Tibial nerve (tissue), 4 donors: ENCODE data around the gene LDLRAP1. TPM values are rescaled to one million over a fixed set of nuclear protein-coding genes. Genes with fewer than 3 reads are reported as not detected.
"Not testable (repeated sequence)": the region's sequence is repeated elsewhere in the genome, so short reads cannot be mapped to it uniquely, and the experiment has no call there.

Source experiments
- DNase-seq, 2 donors: peaks; one replicate each; pipeline ENCODE4 v3.0.0-alpha.2; 2019; ENCODE audit warnings: low spot score in 2 of 2
- H3K27ac ChIP-seq, 4 donors: fragments of 200-600 bp; sonication (generic) in 3 of 4; one replicate each; pipeline ENCODE4 v1.5.1; 2017 to 2019; ENCODE audit warnings: mild to moderate bottlenecking in 1 of 4
- H3K27me3 ChIP-seq, 2 donors: fragments of 200-600 bp; sonication (generic) in 1 of 2; one replicate each; pipeline versions ENCODE4 v1.5.1 to v1.6.0; 2017 to 2019
- H3K36me3 ChIP-seq, 3 donors: fragments of 200-600 bp; sonication (generic); one replicate each; pipeline ENCODE4 v1.5.1; 2018 to 2019
- H3K4me1 ChIP-seq, 4 donors: fragments of 200-600 bp; sonication (generic) in 3 of 4; one replicate each; pipeline ENCODE4 v1.5.1; 2017 to 2019
- H3K4me3 ChIP-seq, 4 donors: fragments of 200-600 bp; sonication (generic) in 3 of 4; one replicate each; pipeline ENCODE4 v1.5.1; 2017 to 2019; ENCODE audit warnings: mild to moderate bottlenecking in 1 of 4, moderate library complexity in 1 of 4
- H3K9me3 ChIP-seq, 4 donors: fragments of 200-600 bp; sonication (generic) in 3 of 4; one replicate each; pipeline ENCODE4 v1.5.1; 2017 to 2019
- CTCF ChIP-seq, 5 experiments: fragments of 200-600 bp in 3 of 5; fragments of 450-650 bp in 2 of 5; sonication (generic) in 3 of 5; IDR thresholded peaks; one replicate each; pipeline ENCODE4 v1.5.1; 2016 to 2019; ENCODE audit warnings: antibody characterized with exemption in 5 of 5, mild to moderate bottlenecking in 3 of 5, moderate library complexity in 2 of 5
- EP300 ChIP-seq, 2 donors: sonication (generic); formaldehyde crosslinking; IDR thresholded peaks; one replicate each; pipeline ENCODE4 v1.6.1; 2017; ENCODE audit warnings: antibody characterized with exemption in 2 of 2, mild to moderate bottlenecking in 1 of 2
- POLR2A ChIP-seq, 2 donors: fragments of 450-650 bp; IDR thresholded peaks; one replicate each; pipeline ENCODE4 v1.6.1; 2017; ENCODE audit warnings: antibody characterized with exemption in 2 of 2, mild to moderate bottlenecking in 2 of 2, moderate library complexity in 2 of 2
- WGBS, 2 donors: methylation state at CpG; one replicate each; pipeline ENCODE4 v1.1.5; 2018; 5-methylcytosine and 5-hydroxymethylcytosine counted together
- total RNA-seq, 4 donors: library from RNA; depleted of rRNA; stranded (reverse); fragments of >200 nt; gene quantifications; one replicate each; pipeline ENCODE4 v1.1.0, GENCODE V29; 2016

LDLRAP1 gene
- total RNA-seq, 4 donors from 2014 or later: 10.9 to 28.5 (median 14.7) TPM

GRCh38 chr1:25502957-25503356 is 40.4 kb upstream of the LDLRAP1 start:
- Histone ChIP-seq H3K27ac (no peak overlapping the region), H3K27me3 (no peaks in the 10 kb centered on the region), H3K9me3 (no peaks in the 10 kb centered on the region), H3K36me3 (peaks cover 0 to 10% (median 0%) of the 10 kb centered on the region in 3 donors), H3K4me1 (peaks cover 0 to 37% (median 0%) of the 10 kb centered on the region in 4 donors), H3K4me3 (no peak overlapping the region)
- 68 to 76% methylated on average over 4 of the region's 4 CpGs for WGBS, 2 donors
- DNase-seq: no peak
- no peak for TF ChIP-seq CTCF (IDR thresholded peaks at IDR 0.05)
- no peak for TF ChIP-seq POLR2A (IDR thresholded peaks at IDR 0.05)
- no peak for TF ChIP-seq EP300 (IDR thresholded peaks at IDR 0.05)

- TF ChIP-seq POLR2A (IDR thresholded peaks at IDR 0.05) (no peak), CTCF (IDR thresholded peaks at IDR 0.05) (peak in 2 of 5 experiments; percentile 16 to 44)
- no peak overlapping the region for H3K4me3 ChIP-seq
- no peak overlapping the region for H3K27ac ChIP-seq
- no peak for DNase-seq
- peaks cover 0 to 4% (median 0%) of the 10 kb centered on the region in 3 donors for H3K36me3 ChIP-seq
- H3K9me3 ChIP-seq: no peaks in the 10 kb centered on the region
- H3K4me1 ChIP-seq: peaks cover 0 to 37% (median 0%) of the 10 kb centered on the region in 4 donors
- no peaks in the 10 kb centered on the region for H3K27me3 ChIP-seq
- 81 to 82% methylated on average over 12 of the region's 12 CpGs for WGBS, 2 donors
These were observed 39.6 kb upstream of the LDLRAP1 start for GRCh38 chr1:25503551-25504426.

DNA sequence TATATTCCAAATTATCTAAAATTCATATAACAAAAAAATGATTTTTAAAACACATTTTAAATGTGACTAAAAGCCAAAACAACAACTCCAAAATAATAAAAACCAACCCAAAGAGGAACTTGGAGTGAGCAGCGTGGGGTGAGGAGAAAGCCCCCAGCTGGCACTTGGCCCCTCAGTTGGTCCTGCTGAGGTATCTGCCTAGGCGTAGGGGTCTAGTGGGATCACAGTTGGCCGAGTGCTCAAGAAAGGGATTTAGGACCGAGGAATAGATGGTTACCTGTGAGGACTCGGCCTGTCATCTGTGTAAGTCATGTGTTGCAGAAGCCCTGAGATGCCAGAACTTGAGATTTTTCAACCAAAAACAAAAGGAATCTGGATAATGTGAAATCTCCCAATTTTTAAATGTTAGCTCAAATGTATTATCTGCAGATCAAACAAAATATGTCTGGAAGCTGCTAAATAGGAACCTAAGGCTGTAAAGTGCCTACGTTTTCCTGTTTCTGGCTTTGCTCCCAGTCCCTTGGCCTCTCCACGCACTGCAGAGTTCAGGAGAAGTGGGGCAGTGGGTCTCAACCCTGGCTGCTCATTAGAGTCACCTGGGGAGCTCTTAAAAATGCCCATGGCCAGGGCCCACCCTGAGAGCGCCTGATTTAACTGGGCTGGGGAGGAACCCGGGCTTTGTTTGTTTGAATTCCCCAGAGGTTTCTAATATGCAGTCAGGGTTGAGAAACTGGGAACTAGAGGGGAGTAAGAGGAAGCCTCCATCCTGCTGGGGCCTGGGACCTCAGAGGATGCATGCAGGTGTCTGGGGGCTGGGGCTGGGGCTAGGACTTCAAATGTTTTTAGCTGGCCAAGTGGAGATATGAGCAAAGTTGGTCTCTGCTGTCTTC is 38.5 kb upstream of the LDLRAP1 start:
- no peaks in the 10 kb centered on the region for H3K36me3 ChIP-seq
- no peak overlapping the region for H3K27ac ChIP-seq
- DNase-seq: no peak
- WGBS, 2 donors: 57 to 61% methylated on average over 8 to 9 of the region's 9 CpGs
- H3K9me3 ChIP-seq: no peaks in the 10 kb centered on the region
- no peak for TF ChIP-seq EP300 (IDR thresholded peaks at IDR 0.05)
- no peak for TF ChIP-seq CTCF (IDR thresholded peaks at IDR 0.05)
- TF ChIP-seq POLR2A (IDR thresholded peaks at IDR 0.05): no peak
- H3K27me3 ChIP-seq: no peaks in the 10 kb centered on the region
- peaks cover 0 to 29% (median 0%) of the 10 kb centered on the region in 4 donors for H3K4me1 ChIP-seq
- no peak overlapping the region for H3K4me3 ChIP-seq

DNA sequence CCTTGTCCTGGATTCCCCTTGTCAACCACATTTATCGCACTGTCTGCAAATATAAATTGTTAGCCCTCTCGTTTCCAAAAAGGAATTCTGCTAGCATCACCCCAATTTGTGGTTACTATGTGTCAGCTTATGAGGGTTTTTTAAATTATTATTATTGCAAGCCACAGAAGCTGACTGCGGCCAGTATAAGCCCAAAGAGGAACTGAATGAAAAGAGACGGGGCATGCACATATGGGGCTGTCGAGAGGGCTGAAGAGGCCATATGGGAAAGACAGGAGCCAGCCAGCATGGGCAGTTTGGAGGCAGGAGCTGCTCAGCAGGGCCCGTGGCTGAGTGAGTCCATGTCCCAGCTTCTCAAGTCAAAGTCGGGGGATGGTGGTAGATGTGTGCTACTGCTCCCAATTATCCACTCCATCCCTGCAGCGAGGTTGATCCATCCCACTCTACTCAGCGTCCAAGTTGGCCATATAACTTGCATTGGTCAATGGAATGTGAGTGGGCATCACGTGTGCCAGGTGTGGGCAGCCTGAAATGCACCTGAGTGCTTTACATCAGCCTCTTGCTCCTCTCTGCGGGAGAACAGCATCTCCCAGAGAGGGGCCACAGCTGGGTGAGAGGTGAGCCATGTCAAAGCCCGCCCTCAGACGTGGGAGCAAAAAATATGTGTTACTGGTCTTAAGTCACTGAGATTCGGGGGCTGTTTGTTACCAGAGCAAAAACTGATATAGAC is 37.6 kb upstream of the LDLRAP1 start:
- H3K4me3 ChIP-seq: no peak overlapping the region
- TF ChIP-seq EP300 (IDR thresholded peaks at IDR 0.05) (no peak), POLR2A (IDR thresholded peaks at IDR 0.05) (no peak), CTCF (IDR thresholded peaks at IDR 0.05) (no peak)
- no peaks in the 10 kb centered on the region for H3K9me3 ChIP-seq
- peaks cover 0 to 21% (median 0%) of the 10 kb centered on the region in 4 donors for H3K4me1 ChIP-seq
- 74 to 81% methylated on average over 14 of the region's 14 CpGs for WGBS, 2 donors
- no peak overlapping the region for H3K27ac ChIP-seq
- no peak for DNase-seq
- H3K27me3 ChIP-seq: no peaks in the 10 kb centered on the region
- H3K36me3 ChIP-seq: no peaks in the 10 kb centered on the region

DNA sequence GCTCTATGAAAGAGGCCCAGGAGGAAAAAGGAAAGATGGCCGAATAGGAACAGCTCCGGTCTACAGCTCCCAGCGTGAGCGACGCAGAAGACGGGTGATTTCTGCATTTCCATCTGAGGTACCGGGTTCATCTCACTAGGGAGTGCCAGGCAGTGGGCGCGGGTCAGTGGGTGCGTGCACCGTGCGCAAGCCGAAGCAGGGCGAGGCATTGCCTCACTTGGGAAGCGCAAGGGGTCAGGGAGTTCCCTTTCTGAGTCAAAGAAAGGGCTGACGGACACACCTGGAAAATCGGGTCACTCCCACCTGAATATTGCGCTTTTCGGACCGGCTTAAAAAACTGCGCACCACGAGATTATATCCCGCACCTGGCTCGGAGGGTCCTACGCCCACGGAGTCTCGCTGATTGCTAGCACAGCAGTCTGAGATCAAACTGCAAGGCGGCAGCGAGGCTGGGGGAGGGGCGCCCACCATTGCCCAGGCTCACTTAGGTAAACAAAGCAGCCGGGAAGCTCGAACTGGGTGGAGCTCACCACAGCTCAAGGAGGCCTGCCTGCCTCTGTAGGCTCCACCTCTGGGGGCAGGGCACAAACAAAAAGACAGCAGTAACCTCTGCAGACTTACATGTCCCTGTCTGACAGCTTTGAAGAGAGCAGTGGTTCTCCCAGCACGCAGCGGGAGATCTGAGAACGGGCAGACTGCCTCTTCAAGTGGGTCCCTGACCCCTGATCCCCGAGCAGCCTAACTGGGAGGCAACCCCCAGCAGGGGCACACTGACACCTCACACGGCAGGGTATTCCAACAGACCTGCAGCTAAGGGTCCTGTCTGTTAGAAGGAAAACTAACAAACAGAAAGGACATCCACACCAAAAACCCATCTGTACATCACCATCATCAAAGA is 36.6 kb upstream of the LDLRAP1 start:
- peaks cover 0 to 13% (median 0%) of the 10 kb centered on the region in 4 donors for H3K4me1 ChIP-seq
- not testable (repeated sequence) for DNase-seq, H3K36me3 ChIP-seq, H3K27ac ChIP-seq, H3K9me3 ChIP-seq, H3K4me3 ChIP-seq, H3K27me3 ChIP-seq
- 53 to 62% methylated on average over 34 to 37 of the region's 37 CpGs for WGBS, 2 donors
